Stimulated activated CD4-positive, alpha-beta T cell treated with anti-CD3 and anti-CD28 coated beads, Interleukin-2, amount 100 ng/mL, for 48 hours (primary cell): ENCODE results near the gene TNS3.
"Not testable (repeated sequence)": the region's sequence is repeated elsewhere in the genome, so short reads cannot be mapped to it uniquely, and the experiment has no call there.

Experiments
- DNase-seq, 2 donors: peaks; one replicate each; pipeline ENCODE4 v3.0.0-alpha.2; 2020

Gene TNS3

DNA sequence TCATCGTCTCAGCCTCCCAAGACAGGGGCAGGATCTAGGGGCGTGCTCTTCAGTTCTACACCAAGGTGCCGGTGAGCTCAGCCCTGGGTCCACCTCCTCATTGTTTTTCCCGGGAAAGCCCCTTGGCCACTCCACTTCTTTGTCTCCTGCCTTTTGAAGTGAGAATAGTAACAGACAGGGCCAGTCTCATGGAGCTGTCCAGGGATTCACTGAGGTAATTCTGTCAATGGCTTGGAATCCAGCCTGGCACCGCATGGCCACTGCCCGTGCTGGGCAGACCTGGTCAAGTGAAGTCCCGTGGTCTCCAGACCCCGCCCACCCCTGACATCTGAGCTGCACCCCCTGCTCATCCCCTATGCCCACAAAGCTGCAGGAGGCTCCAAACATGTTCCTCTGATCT is 138.9 kb downstream of the TNS3 start:
- DNase-seq = no peak

DNA sequence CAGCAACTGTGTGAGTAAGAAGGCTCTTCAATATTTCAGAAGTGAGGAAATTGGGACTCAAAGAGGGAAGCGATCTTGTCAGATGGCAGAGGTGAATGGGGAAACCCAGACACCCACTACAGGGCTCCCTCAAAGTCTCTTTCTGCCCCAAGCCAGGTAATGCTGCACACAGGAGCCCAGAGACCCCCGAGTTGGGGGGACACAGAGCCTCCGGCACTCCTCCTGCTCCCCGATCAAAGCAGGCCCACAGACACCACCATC is 139.4 kb downstream of the TNS3 start:
- DNase-seq = no peak

DNA sequence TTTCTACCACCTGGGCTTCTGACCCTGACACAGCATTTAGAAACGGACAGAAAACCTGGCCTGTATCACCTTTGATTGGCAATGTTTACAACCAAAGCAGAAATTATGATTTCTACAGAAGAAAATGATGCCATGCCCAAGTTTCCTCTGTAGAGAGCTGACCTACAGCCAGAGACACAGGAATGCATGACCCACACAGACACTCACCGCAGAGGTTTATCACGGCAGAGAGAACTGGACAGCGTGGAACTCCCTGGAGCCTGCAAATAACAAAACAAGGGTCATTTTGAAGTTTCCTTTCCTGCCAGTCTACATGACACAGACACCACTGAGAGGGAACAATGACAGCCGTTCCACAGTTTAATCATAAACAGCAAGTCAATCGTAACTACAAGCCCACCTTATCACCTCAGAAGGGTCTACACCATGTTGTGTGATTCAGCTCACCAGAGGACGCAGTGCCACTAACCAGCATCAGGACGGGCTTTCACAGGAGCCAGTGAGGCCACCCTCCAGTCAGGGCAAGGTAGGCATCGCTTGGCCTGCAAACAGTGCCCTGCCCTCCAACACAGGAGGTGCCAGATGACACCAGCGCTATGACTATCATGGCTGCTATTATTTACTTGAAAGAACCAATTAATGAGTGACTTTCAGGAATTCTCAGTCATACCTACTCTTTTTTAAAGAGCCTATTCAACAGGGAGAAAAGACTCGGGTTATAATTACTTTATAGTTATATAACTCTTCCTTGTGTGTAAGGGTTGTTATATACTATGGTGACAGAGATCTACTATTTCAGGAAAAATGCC is 139.9 kb downstream of the TNS3 start:
- no peak for DNase-seq

DNA sequence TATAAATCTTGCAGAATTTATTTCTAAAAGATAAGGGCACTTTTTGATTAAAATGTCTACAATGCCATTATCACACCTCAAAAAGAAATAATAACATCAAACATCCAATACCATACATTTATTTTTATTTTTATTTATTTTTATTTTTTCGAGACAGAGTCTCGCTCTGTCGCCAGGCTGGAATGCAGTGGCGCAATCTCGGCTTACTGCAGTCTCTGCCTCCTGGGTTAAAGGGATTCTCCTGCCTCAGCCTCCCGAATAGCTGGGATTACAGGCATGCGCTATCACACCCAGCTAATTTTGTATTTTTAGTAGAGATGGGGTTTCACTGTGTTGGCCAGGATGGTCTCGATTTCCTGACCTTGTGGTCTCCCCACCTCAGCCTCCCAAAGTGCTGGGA is 140.9 kb downstream of the TNS3 start:
- DNase-seq = not testable (repeated sequence)

GRCh38 chr7:47440320-47440719 is 141.6 kb downstream of the TNS3 start:
- no peak for DNase-seq

DNA sequence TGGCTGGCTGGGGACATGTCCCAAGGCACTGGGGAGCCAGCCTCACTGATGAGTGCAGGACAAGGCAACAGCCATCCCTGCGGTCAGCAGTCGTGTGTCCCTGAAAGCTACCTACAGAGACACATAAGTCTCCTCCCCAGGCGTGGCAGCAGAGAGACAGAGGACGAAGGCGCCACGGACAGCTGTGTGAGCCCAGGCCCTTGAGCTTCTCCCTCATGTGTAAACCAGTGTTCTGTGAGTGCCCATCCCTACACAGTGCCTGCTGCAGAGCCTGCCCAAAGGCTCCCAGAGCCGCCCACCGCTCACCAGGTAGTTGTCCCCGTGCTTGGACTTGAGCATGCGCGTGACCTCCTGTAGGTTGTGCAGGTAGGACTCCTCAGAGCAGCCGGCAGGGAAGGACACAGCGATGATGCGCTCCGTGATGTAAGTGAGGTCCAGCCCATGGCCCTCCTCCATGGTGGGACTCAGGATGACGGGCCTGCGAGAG is 142.7 kb downstream of the TNS3 start:
- no peak for DNase-seq

DNA sequence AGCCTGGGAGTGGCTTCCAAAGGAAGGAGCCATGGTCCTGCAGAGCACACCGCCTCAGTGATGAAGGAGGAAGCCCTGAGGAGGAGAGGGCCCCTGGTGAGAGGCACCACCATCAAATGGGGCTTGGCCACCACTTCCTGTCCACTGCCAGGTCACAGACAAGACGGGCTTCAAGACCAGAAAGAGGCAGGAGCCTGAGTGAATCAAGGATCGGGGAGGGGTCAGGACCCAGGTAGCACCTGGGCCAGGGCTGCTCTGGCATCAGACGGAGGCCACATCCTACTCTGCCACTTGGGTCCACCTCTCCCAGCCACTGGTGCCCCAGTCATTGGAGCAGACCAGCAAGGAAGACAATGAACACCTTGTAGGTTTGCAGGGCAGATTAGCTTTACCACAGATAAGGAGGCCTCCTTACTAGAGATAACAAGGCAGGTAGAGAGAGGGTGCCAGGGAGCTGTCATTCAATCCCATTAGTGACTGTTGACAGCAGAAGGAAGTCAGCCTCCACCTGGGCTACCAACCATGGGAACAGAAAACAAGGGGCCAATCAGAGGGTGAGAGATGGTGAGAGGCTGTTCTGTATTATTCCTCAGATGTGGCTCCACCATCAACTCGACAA is 143.4 kb downstream of the TNS3 start:
- no peak for DNase-seq

- no peak for DNase-seq
Observed at GRCh38 chr7:47435889-47436312, 146.0 kb downstream of the TNS3 start.

DNA sequence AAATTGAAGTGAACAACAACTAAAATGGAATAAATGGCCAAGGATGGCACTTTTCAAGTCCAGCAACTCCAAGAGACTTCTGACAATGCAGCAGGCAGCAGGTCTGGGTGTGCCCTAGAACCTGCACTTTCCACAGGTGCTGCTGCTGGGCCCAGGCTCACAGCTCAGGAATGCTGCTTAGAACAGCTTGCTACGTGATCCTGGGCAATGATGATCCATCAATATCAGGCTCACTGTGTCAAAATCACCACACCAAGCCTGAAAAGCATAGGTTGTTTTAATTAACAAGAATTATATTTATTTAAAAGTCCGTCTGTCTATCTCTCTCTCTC is 148.4 kb downstream of the TNS3 start:
- no peak for DNase-seq

DNA sequence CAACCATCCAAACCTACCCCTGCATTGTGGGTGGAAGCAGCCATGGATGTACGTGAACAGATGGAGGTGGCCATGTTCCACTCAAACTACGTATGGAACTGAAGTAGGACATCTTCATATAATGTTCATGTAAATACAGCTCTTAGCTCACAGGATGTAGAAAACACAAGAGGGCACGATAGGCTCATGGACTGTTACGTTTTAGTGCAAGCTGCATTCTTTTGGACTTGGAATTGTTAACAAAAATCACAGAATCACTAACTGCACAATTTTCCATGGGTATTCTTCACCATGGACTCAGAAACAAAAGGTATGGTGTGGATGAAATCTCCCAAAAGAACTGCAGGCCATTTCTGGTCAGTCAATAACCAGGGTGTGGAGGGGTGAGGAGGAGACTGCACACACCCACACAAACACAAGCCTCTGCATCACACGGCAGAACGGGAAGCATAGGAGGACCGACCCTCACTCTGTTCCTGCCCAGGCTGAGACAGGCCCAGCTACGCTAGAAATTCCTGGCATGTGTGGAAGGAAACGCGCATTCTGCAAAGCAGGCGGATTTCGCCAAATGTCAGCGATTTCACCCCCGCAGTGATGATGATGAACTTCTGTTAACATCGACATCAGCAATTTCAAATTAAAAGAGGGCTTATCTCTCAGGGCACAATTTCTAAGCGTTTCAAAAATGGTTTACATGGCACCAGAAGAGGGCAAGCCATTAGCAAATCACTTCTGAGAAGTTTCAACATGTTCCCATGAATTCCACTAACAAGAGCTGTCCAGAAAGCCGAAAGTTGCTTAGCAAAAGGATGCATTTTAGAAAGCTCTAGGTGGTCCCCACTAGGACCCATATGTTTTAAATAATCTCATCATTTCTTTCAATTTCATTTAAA is 149.0 kb downstream of the TNS3 start:
- no peak for DNase-seq

DNA sequence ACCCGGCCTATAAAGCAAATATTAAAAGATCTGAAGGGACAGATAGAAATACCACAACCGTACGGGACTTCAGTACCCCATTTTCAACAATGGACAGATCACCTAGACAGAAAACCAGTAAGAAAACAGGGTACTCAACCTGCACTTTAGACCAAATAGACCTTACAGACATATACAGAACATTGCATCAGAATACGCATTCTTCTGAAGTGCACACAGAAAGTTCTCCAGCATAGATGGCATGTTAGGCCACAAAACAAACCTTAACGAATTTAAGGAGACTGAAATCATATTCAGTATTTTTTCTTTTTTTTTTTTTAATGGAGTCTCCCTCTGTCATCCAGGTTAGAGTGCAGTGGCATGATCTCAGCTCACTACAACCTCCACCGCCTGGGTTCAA is 151.5 kb downstream of the TNS3 start:
- no peak for DNase-seq

DNA sequence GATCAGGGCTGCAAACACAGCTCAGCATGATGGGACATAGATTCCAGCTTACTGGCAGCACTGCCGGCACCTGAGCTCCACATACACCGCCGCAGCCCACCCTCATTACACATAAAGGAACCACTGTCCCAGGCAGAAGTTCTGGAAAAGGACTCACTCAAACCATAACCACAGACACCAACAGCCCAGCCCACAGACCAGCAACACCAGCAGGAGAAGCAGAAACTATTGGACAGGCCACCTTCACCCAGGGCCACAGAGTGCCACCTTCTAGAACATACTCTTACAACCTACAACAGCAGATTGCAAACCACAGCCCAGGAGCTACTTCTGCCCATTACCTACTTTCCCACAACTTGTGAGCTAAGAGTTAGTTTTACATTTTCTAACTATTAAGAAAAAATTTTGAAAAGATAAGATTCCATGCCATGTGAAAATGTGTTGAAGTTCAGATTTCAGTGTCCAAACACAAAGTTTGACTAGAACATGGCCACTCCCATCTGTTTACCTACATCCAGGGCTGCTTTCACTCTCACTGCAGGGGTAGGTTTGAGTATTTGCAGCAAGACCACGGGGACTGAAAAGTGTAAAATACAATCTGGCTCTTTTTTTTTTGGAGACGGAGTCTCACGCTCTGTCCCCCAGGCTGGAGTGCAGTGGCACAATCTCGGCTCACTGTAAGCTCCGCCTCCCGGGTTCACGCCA is 153.0 kb downstream of the TNS3 start:
- DNase-seq = no peak

GRCh38 chr7:47428052-47428767 is 153.7 kb downstream of the TNS3 start:
- no peak for DNase-seq

DNA sequence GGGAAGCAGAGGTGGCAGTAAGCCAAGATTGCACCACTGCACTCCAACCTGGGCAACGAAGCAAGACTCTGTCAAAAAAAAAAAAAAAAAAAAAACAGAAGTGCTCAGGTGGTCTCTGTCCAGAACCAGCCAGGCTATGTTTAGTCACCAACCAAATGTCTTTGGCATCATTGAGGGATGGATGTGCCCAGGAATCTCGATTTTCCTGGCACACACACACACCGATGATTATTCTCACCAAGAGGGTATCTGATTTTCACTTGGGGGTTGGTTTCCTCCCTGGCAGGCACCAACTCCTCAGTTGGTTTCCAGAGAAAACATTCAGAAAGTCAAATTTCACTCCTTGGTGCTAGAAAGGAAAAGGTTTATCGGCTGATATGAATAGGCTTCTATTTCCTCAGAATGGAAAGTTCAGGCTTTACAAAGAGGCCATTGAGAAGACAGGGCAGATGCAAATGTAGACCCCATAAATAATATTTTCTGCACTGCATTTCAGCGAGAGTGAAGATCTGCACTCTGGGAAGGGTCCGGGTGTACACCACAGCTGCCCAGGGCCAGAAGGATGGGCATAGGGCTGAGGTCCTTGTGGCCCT is 154.8 kb downstream of the TNS3 start:
- no peak for DNase-seq

DNA sequence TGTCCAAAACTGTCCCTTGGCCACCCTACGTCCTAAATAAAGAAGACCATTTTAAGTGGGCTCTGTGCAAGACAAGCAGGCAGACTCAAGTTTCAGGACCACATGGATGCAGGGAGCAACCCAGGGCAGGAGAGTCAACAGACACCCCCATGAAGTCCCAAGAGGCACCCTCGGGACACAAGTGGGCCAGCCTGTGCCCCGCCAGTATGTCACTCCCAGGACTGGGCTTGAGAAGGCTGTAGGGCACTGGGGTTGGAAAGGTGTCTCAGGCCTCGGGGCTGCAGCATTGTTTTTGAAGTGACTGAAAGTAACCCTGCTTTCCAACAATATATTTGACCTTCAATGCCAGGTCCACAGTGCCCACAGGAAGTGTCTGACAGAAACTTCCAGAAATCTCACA is 157.4 kb downstream of the TNS3 start:
- DNase-seq = no peak

DNA sequence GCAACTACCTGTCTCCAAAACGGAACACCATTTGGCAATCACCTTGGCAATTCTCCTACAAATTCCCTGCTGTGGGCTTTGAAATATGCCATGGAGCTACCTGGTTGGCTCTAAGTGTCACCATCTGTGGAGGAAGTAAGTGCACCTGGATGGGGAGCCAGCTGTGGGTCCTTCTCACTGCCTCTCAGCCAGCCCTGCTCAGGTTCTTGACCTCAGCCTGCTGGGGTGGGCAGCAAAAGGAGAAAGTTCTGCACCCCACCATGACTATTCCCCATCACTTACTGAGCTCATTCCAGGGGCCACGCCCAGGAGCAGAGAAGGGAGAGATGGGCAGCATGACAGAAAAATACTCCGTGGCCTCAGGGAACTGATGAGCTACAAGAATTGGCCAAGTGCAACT is 158.7 kb downstream of the TNS3 start:
- no peak for DNase-seq

DNA sequence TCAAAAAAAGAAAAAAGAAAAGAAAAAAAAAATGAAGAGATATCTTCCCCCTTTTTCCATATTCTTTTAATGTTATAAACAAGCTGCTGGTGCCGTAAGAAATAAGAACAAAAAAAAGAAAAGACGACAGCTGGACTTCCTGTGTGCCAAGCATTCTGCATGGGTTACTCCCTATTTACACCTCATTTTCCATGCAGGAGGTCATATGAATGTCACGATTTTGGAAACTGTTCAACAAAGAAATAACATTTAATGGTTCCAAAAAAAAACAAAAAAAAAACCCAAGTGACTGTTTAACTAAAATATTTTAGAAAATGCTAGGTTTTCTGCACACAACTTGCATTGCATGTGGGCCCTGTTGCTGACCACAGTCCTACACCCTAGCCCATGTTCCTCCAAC is 159.3 kb downstream of the TNS3 start:
- DNase-seq = no peak

GRCh38 chr7:47421456-47421855 is 160.5 kb downstream of the TNS3 start:
- no peak for DNase-seq

DNA sequence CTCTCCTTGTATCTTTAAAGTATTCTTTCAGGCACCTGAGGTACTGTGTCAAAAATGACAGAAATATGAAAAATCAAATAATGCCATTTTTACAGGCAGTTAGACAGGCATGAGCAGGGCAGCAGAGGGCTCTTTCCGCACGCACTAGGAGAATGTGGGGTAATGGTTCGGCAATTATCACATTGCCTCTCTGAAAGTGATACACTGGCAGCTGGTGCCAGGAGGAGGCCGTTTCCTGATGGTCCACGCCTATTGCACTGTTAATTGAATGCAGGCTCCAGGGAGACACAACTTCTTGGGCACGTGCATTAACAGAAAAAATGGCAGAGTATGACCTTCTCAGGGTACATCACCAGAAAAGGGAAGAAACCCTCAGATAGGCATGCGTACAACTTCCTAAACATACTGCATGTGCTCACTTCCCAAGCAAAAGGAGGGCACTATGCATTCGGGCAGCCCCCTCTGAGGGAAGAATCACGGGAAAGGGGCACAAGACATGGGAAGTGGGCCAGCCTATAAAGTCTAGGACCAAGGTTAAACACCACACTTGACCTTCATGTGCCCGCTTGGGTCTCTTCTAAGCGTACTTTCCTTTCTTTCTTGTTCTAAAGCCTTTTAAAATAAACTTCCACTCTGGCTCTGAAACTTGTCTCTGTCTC is 161.7 kb downstream of the TNS3 start:
- no peak for DNase-seq

GRCh38 chr7:47419471-47419870 is 162.4 kb downstream of the TNS3 start:
- DNase-seq = no peak

- DNase-seq = no peak
Observed at GRCh38 chr7:47418601-47419309, 163.2 kb downstream of the TNS3 start.
